ES-I3 (cell line): ENCODE results near the gene CPEB2.

Source experiments
- H3K36me3 ChIP-seq: 2 replicates; pipeline ENCODE4 v1.6.1; 2013; ENCODE audit warnings: mild to moderate bottlenecking, low read length, control low read depth, moderate library complexity; ENCODE audit not compliant: insufficient read depth
- H3K4me1 ChIP-seq: 2 replicates; pipeline ENCODE4 v1.6.1; 2013; ENCODE audit warnings: mild to moderate bottlenecking, control low read depth, low read length; ENCODE audit not compliant: insufficient read depth
- H3K9ac ChIP-seq: 2 replicates; pipeline ENCODE4 v1.6.1; 2013; ENCODE audit warnings: low read depth, mild to moderate bottlenecking, low read length, moderate library complexity
- H3K9me3 ChIP-seq: 2 replicates; pipeline ENCODE4 v1.6.1; 2013; ENCODE audit warnings: mild to moderate bottlenecking, low read length, moderate library complexity; ENCODE audit not compliant: control insufficient read depth, insufficient read depth

Gene CPEB2

GRCh38 chr4:15001869-15002658 is at the start of gene CPEB2:
Gene CPEB2 (plus strand): TSS chr4:15002481. CDS start chr4:15002674, 193 bp downstream.
- H3K9me3 ChIP-seq, result no peaks in the 10 kb centered on the region
- H3K9ac ChIP-seq, result peak within 1 kb of the TSS; percentile 77
- H3K36me3 ChIP-seq, result no peaks in the 10 kb centered on the region
- H3K4me1 ChIP-seq, result peaks cover 9% of the 10 kb centered on the region

GRCh38 chr4:14958436-14958835 is 43.8 kb upstream of the CPEB2 start:
- H3K9me3 ChIP-seq, result no peaks in the 10 kb centered on the region
- H3K4me1 ChIP-seq, result no peaks in the 10 kb centered on the region
- no peaks in the 10 kb centered on the region for H3K36me3 ChIP-seq
- H3K9ac ChIP-seq, result no peak overlapping the region

GRCh38 chr4:14961292-14961691 is 41.0 kb upstream of the CPEB2 start:
- H3K9ac ChIP-seq, result no peak overlapping the region
- H3K4me1 ChIP-seq, result no peaks in the 10 kb centered on the region
- no peaks in the 10 kb centered on the region for H3K9me3 ChIP-seq
- H3K36me3 ChIP-seq, result no peaks in the 10 kb centered on the region

GRCh38 chr4:14965071-14965470 is 37.2 kb upstream of the CPEB2 start:
- Histone ChIP-seq H3K9ac (no peak overlapping the region), H3K9me3 (no peaks in the 10 kb centered on the region), H3K36me3 (no peaks in the 10 kb centered on the region), H3K4me1 (no peaks in the 10 kb centered on the region)

GRCh38 chr4:14967982-14968381 is 34.3 kb upstream of the CPEB2 start:
- no peak overlapping the region for H3K9ac ChIP-seq
- no peaks in the 10 kb centered on the region for H3K36me3 ChIP-seq
- peaks cover 3% of the 10 kb centered on the region; the same call in 1 of the 2 replicates for H3K9me3 ChIP-seq
- no peaks in the 10 kb centered on the region for H3K4me1 ChIP-seq

GRCh38 chr4:14977830-14978229 is 24.5 kb upstream of the CPEB2 start:
- Histone ChIP-seq H3K36me3 (no peaks in the 10 kb centered on the region), H3K4me1 (no peaks in the 10 kb centered on the region), H3K9me3 (peaks cover under 1% of the 10 kb centered on the region; the same call in 1 of the 2 replicates), H3K9ac (no peak overlapping the region)

GRCh38 chr4:14984448-14984847 is 17.8 kb upstream of the CPEB2 start:
- Histone ChIP-seq H3K9ac (no peak overlapping the region), H3K36me3 (no peaks in the 10 kb centered on the region), H3K9me3 (no peaks in the 10 kb centered on the region), H3K4me1 (no peaks in the 10 kb centered on the region)

GRCh38 chr4:14985161-14985560 is 17.1 kb upstream of the CPEB2 start:
- Histone ChIP-seq H3K4me1 (no peaks in the 10 kb centered on the region), H3K9me3 (no peaks in the 10 kb centered on the region), H3K9ac (no peak overlapping the region), H3K36me3 (no peaks in the 10 kb centered on the region)

- H3K9me3 ChIP-seq, result no peaks in the 10 kb centered on the region
- H3K9ac ChIP-seq, result no peak overlapping the region
- no peaks in the 10 kb centered on the region for H3K36me3 ChIP-seq
- H3K4me1 ChIP-seq, result no peaks in the 10 kb centered on the region
These were observed 16.4 kb upstream of the CPEB2 start for GRCh38 chr4:14985843-14986242.

GRCh38 chr4:14987054-14987453 is 15.2 kb upstream of the CPEB2 start:
- Histone ChIP-seq H3K36me3 (no peaks in the 10 kb centered on the region), H3K9ac (no peak overlapping the region), H3K4me1 (no peaks in the 10 kb centered on the region), H3K9me3 (no peaks in the 10 kb centered on the region)

GRCh38 chr4:14990484-14990883 is 11.8 kb upstream of the CPEB2 start:
- H3K9ac ChIP-seq, result no peak overlapping the region
- H3K36me3 ChIP-seq, result no peaks in the 10 kb centered on the region
- no peaks in the 10 kb centered on the region for H3K4me1 ChIP-seq
- H3K9me3 ChIP-seq, result no peaks in the 10 kb centered on the region

- H3K36me3 ChIP-seq, result no peaks in the 10 kb centered on the region
- H3K4me1 ChIP-seq, result no peaks in the 10 kb centered on the region
- H3K9me3 ChIP-seq, result no peaks in the 10 kb centered on the region
- no peak overlapping the region for H3K9ac ChIP-seq
These were observed 8.0 kb upstream of the CPEB2 start for GRCh38 chr4:14994242-14994641.

GRCh38 chr4:15001248-15001868 is 923 bp upstream of the CPEB2 start:
- H3K36me3 ChIP-seq, result no peaks in the 10 kb centered on the region
- no peaks in the 10 kb centered on the region for H3K9me3 ChIP-seq
- peak overlapping the region; percentile 77 for H3K9ac ChIP-seq
- H3K4me1 ChIP-seq, result peaks cover 9% of the 10 kb centered on the region

GRCh38 chr4:15002659-15003400 is 549 bp downstream of the CPEB2 start:
- Histone ChIP-seq H3K9me3 (no peaks in the 10 kb centered on the region), H3K36me3 (no peaks in the 10 kb centered on the region), H3K4me1 (peaks cover 9% of the 10 kb centered on the region), H3K9ac (peak overlapping the region; percentile 77)
